ENCODE results near the gene AVPR1B. TPM values are rescaled to one million over a fixed set of nuclear protein-coding genes. Genes with fewer than 3 reads are reported as not detected.

The AVPR1B gene
- total RNA-seq, 4 donors from 2014 or later: not detected

GRCh38 chr1:206079135-206079534, 38.1 kb downstream of the AVPR1B start:
- intact Hi-C loops (cut with DNase I; ENCODE audit: low total_unique reads): no loop called here
- H3K4me3 ChIP-seq (ENCODE audit: low read depth, poor library complexity, severe bottlenecking): no peak overlapping the region
- no peak for DNase-seq (ENCODE audit: low spot score in 2 of 2)
- no peak for TF ChIP-seq POLR2A (IDR thresholded peaks at IDR 0.05)
- TF ChIP-seq CTCF (IDR thresholded peaks at IDR 0.05): no peak
- WGBS, 2 donors: 71 to 81% methylated on average over 1 of the region's 1 CpG

- peak in 1 of 2 donors; percentile 69 for DNase-seq (ENCODE audit: low spot score in 2 of 2)
- WGBS, 2 donors: 44 to 55% methylated on average over 11 of the region's 11 CpGs
- TF ChIP-seq POLR2A (IDR thresholded peaks at IDR 0.05) (no peak), CTCF (IDR thresholded peaks at IDR 0.05) (no peak)
- no peak overlapping the region for H3K4me3 ChIP-seq (ENCODE audit: low read depth, poor library complexity, severe bottlenecking)
- intact Hi-C loops (cut with DNase I; ENCODE audit: low total_unique reads): no loop called here
Observed at GRCh38 chr1:206075786-206076755, 41.1 kb downstream of the AVPR1B start.

- 54 to 60% methylated on average over 3 of the region's 3 CpGs for WGBS, 2 donors
- no peak for DNase-seq (ENCODE audit: low spot score in 2 of 2)
- no peak overlapping the region for H3K4me3 ChIP-seq (ENCODE audit: low read depth, poor library complexity, severe bottlenecking)
- intact Hi-C loops (cut with DNase I; ENCODE audit: low total_unique reads): no loop called here
- TF ChIP-seq CTCF (IDR thresholded peaks at IDR 0.05) (no peak), POLR2A (IDR thresholded peaks at IDR 0.05) (no peak)
Observed at GRCh38 chr1:206074839-206075238, 42.3 kb downstream of the AVPR1B start.

GRCh38 chr1:206070627-206071304, 46.4 kb downstream of the AVPR1B start:
- no peak for DNase-seq (ENCODE audit: low spot score in 2 of 2)
- 85% methylated on average over 9 of the region's 9 CpGs for WGBS, 2 donors
- intact Hi-C loops (cut with DNase I; ENCODE audit: low total_unique reads): no loop called here
- no peak overlapping the region for H3K4me3 ChIP-seq (ENCODE audit: low read depth, poor library complexity, severe bottlenecking)
- TF ChIP-seq POLR2A (IDR thresholded peaks at IDR 0.05) (no peak), CTCF (IDR thresholded peaks at IDR 0.05) (no peak)

GRCh38 chr1:206068314-206068713, 48.9 kb downstream of the AVPR1B start:
- no peak for TF ChIP-seq CTCF (IDR thresholded peaks at IDR 0.05)
- no peak for TF ChIP-seq POLR2A (IDR thresholded peaks at IDR 0.05)
- WGBS, 2 donors: 76 to 79% methylated on average over 1 of the region's 1 CpG
- no peak for DNase-seq (ENCODE audit: low spot score in 2 of 2)
- intact Hi-C loops (cut with DNase I; ENCODE audit: low total_unique reads): no loop called here
- no peak overlapping the region for H3K4me3 ChIP-seq (ENCODE audit: low read depth, poor library complexity, severe bottlenecking)

All from lower leg skin (tissue), 4 donors.